Stimulated activated CD4-positive, alpha-beta T cell treated with anti-CD3 and anti-CD28 coated beads, Interleukin-1b, Interleukin-23, amount 100 ng/mL, for 24 hours (primary cell): ENCODE data around the gene CCDC8.
"Not testable (repeated sequence)": the region's sequence is repeated elsewhere in the genome, so short reads cannot be mapped to it uniquely, and the experiment has no call there.

Experiments
- DNase-seq, 4 experiments: peaks; one replicate each; pipeline ENCODE4 v3.0.0-alpha.2; 2020; ENCODE audit warnings: low read depth in 4 of 4, low spot score in 1 of 4

Gene CCDC8

GRCh38 chr19:46404753-46405468 lies 8.5 kb downstream of the CCDC8 start:
- DNase-seq, result no peak

- no peak for DNase-seq
Measured at GRCh38 chr19:46404055-46404752, 9.2 kb downstream of the CCDC8 start.

- no peak for DNase-seq
Measured at GRCh38 chr19:46402725-46403124, 10.6 kb downstream of the CCDC8 start.

- not testable (repeated sequence) for DNase-seq
Measured at GRCh38 chr19:46397801-46398479, 15.4 kb downstream of the CCDC8 start.

- DNase-seq, result no peak
Measured at GRCh38 chr19:46394402-46394797, 19.0 kb downstream of the CCDC8 start.

- no peak for DNase-seq
Measured at GRCh38 chr19:46393456-46394401, 19.6 kb downstream of the CCDC8 start.

GRCh38 chr19:46392837-46393236 lies 20.5 kb downstream of the CCDC8 start:
- DNase-seq, result no peak

DNA sequence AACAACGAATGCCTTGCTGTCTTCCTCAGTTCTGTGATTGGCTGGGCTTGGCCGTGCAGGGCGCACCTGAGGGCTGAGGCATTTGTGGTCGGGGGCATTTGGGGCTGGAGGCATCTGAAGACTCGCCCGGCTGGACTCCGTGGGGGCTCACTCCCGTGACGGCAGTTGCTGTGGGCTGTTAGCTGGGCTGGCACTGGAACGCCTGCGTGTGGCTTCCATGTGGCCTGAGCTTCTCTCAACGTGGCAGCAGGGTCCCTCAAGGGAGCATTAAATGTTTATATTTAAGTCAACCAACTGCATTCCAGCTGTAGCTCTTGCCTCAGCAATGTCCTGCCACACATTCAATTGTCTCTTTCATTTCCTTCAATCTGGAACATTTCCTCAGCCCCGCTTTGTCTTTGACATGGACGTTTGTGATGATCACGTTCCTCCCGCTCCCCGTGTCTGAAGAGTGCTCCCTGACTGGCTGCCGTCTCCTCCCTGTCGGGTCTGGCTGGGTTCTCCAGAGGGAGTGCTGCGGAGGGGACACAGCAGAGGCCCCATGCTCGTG lies 21.0 kb downstream of the CCDC8 start:
- no peak for DNase-seq

DNA sequence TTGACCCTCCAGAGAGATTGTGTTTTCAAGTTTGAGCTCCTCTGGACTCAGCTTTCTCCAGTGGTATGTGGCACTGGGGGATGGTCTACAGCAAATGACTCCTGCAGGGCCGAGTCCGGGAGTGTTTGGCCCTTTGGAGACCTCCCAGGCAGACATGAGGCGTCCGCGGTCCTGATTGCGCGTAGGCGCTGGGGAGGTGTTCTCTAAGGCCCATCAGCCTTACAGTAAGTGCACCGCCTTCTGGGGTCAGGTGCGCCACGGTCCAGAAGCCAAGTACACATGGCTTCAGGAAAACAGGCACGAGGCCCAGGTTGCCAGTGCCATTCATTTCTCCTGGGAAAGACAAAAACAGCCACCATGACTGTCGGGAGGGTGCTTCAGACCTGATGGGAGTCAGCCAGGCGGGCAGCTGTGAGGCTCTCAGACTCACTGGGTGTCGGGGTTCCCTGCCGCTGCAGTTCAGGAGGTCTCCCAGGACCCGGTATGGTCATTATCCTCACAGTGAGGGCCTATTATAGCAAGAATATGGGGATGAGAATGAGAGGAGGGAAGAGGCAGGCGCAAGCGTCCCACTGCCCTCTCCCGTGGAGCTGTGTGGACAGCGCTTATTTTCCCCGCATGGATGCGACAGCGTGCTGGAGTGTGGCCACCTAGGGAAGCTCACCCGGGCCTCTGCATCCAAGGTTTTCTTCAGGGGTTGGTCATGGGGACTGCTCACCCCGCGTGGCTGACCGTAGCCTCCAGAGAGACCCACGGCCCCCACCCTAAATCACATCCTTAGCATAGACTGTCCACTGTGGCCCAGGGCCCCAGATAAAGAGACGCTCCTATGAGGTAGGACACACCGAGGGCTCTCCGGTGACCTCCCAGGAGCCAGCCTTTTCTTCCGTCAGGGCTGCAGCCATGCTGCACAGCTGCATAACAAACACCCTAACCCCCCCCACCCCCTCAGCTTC lies 21.8 kb downstream of the CCDC8 start:
- DNase-seq, result no peak

GRCh38 chr19:46390866-46391265 lies 22.5 kb downstream of the CCDC8 start:
- no peak for DNase-seq

DNA sequence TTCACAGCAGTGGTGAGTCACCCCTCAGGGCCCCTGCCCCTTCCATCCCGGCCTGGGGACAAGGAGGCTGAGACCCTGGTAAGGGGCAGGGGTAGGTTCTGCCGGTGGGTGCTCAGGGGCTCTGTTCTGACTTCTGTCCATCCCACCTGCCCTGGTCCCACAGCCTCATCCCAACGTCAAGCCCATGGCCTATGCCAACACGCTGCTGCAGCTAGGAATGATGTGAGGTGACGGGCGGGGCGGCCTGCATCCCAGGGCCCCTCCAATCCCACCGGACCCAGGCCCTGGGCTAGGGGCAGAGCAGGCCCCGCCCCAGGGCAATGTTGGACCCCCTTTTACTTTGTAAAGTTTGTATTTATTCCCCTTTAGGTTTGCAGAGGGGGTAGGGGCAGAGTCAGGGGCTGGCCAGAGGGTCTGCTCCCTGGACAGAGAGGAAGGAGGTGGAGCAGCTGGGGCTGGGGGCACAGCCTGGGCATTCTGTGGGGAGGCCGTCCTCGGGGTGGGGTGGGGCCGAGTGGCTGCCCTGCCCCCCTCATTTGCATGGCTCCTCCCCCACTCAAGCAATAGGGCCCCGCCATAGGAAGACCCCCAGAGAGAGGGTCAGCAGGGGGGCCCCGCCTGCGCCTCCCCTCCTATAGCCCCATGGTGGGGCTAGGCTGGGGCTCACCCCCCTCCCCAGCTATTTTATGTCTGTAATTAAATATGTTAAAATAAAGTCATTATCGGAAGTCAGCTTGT lies 23.1 kb downstream of the CCDC8 start:
- no peak for DNase-seq

- DNase-seq, result no peak
Measured at GRCh38 chr19:46388311-46389095, 24.9 kb downstream of the CCDC8 start.

DNA sequence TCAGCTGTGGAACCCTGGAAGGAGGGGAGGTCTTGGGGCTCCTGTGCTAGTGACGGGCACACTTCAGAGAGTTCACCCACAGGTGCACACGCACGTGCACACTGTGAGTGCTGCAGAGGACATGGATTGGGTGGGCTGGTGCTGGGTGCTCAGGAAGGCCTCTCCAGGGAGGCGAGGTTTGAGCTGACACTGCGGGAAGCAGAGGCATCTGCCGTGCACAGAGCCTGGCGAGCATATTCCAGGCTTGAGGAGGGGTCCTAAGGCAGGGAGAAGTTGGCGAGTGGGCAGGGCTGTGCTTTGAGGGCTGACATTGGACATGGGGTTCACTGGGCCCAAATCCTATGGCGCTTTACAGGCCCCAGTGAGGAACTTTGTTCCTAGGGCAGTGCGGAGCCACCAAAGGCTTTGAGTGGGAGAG lies 25.6 kb downstream of the CCDC8 start:
- DNase-seq, result no peak

GRCh38 chr19:46386996-46387712 lies 26.2 kb downstream of the CCDC8 start:
- no peak for DNase-seq

GRCh38 chr19:46386151-46386550 lies 27.2 kb downstream of the CCDC8 start:
- DNase-seq, result no peak

GRCh38 chr19:46385636-46386035 lies 27.7 kb downstream of the CCDC8 start:
- DNase-seq, result no peak

DNA sequence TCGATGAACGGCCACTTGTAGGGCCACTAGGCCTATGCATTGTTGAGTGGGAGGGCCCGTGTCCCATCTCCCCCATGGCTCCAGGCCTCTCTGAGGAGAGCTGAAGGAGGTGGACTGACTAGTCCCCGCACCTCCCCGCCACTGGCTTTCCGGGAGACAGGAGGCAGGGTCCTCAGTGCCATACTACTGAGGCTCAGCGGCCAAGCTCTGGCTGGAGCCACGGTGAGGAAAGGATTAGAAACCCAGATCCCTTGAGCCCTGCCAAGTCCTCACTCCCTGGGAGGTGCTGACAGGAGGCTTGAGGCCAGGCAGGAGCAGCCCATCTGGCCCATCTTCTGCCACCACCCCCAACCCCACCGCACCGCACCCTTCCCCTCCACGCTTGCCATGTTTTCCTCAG lies 29.0 kb downstream of the CCDC8 start:
- no peak for DNase-seq

DNA sequence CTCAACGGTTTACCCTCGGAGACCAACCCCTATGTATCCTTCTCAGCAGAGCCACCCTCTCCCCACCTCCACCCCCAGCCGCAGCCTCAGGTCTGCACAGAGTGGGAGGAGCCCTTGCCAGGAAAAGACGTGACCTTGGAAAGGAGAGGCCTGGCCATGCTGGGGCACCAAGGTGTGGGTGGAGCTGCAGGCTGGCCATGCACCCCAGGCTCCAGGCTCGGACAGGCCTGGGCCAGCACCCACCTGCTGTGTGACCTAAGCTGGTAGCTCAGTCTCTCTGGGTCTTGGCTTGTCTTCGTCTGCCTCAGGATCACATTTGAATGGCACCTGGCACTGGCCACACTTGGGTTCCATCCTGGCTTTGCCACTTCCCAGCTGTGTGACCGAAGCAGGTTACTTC lies 29.5 kb downstream of the CCDC8 start:
- no peak for DNase-seq
